NT2/D1 (cell line): ENCODE data around the gene PI4KA.
"Not testable (repeated sequence)": the region's sequence is repeated elsewhere in the genome, so short reads cannot be mapped to it uniquely, and the experiment has no call there.

Source experiments
- SUZ12 ChIP-seq: IDR thresholded peaks from 2 replicates; pipeline ENCODE4 v1.6.1; 2011; ENCODE audit not compliant: insufficient read length, insufficient read depth; ENCODE audit errors: extremely low read depth
- YY1 ChIP-seq: IDR thresholded peaks from 2 replicates; pipeline ENCODE4 v1.6.1; 2011; ENCODE audit not compliant: insufficient read length, insufficient read depth
- ZNF274 ChIP-seq: IDR thresholded peaks from 2 replicates; pipeline ENCODE4 v1.6.1; 2011; ENCODE audit warnings: mild to moderate bottlenecking, low read depth, low read length

DNA sequence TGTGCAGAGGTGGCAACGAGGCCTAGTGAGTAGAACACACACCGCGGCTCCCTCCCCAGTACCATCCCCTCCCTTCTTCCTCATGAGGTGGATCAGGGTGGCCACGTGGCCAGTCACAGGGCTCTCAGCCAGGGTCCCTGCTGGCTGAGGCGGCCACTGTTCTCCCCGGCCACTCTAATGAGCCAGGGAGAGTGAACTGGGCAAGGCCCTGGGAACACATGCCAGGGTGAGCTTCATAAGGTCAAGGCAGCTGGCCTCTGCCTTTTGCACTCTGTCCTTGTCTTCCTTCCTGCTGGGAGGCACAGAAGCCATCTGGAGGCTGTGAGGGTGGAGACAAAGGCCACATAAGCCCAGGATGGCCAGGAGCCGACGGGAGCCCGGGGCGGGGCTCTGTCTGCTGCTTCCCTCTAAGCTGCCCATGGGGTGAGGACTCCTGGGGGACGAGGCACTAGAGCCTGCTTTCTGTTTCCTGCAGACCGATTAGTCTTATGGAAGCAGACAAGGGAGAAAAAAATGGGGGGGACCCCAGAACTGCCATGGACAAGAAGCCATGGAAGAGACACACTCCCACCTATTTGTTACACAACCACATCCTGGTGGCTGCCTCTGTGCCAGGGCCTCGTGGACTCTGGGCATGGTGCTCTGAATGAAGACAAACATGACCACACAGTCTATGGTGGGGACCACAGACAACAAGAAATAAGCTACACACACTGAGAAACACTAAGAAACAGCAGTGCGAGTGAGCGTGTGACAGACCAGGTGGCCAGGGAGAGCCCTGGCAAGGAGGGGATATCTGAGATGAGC is 123.1 kb downstream of the PI4KA start:
- not testable (repeated sequence) for TF ChIP-seq YY1, SUZ12, ZNF274
